Vagina (tissue), 2 donors: ENCODE measurements around the gene RGS6.

Experiments used
- POLR2A ChIP-seq, 2 donors: fragments of 450-650 bp; IDR thresholded peaks; one replicate each; pipeline ENCODE4 v1.6.1; 2017; ENCODE audit warnings: antibody characterized with exemption in 2 of 2, mild to moderate bottlenecking in 2 of 2, moderate library complexity in 2 of 2
- TF ChIP-seq, protein P1 (sequence below), 3 experiments: fragments of 450-650 bp in 2 of 3; fragments of 200-600 bp in 1 of 3; sonication (generic) in 1 of 3; IDR thresholded peaks; one replicate each; pipeline ENCODE4 v1.5.1; 2017 to 2019; ENCODE audit warnings: antibody characterized with exemption in 3 of 3, mild to moderate bottlenecking in 2 of 3, moderate library complexity in 2 of 3

DNA sequence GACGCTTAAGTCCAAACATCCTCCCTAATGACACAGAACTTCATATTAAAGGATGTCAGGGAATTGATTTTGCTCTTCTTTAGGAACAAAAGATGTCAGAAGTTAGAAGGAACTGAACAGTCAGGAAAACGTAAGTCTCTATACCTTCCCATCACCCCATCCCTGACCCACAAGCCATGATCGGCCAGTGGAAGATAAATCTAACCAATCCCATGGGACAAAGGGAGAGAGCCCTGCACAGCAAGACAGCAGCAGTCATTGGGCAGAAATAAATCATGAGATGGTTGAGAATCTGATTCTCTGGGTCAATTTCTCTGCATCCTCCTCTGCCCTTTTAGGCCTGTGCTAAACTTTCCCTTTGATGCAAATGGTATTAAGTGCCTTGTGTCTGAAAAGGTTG is 414.9 kb downstream of the RGS6 start:
- TF ChIP-seq, protein P1, sequence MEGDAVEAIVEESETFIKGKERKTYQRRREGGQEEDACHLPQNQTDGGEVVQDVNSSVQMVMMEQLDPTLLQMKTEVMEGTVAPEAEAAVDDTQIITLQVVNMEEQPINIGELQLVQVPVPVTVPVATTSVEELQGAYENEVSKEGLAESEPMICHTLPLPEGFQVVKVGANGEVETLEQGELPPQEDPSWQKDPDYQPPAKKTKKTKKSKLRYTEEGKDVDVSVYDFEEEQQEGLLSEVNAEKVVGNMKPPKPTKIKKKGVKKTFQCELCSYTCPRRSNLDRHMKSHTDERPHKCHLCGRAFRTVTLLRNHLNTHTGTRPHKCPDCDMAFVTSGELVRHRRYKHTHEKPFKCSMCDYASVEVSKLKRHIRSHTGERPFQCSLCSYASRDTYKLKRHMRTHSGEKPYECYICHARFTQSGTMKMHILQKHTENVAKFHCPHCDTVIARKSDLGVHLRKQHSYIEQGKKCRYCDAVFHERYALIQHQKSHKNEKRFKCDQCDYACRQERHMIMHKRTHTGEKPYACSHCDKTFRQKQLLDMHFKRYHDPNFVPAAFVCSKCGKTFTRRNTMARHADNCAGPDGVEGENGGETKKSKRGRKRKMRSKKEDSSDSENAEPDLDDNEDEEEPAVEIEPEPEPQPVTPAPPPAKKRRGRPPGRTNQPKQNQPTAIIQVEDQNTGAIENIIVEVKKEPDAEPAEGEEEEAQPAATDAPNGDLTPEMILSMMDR (IDR thresholded peaks at IDR 0.05): no peak
- TF ChIP-seq POLR2A (IDR thresholded peaks at IDR 0.05): no peak
